Measurements from ENCODE around the gene PLAAT5.
"Not testable (repeated sequence)": the region's sequence is repeated elsewhere in the genome, so short reads cannot be mapped to it uniquely, and the experiment has no call there.

Gene PLAAT5

GRCh38 chr11:63490551-63491239 lies at the start of gene PLAAT5:
TSS of gene PLAAT5 (minus strand) at chr11:63491167. CDS start at chr11:63491034, 133 bp downstream.
- H3K27ac ChIP-seq (ENCODE audit: low read depth, low read length), result no peak within 1 kb of the TSS

GRCh38 chr11:63537293-63538101 lies 46.5 kb upstream of the PLAAT5 start:
- H3K27ac ChIP-seq (ENCODE audit: low read depth, low read length), result no peak overlapping the region
- no peaks in the 10 kb centered on the region for H3K9me3 ChIP-seq (ENCODE audit: control insufficient read depth, insufficient read depth, low read length)
- no peak overlapping the region for H3K9ac ChIP-seq (ENCODE audit: low read depth, low read length)
- H3K27me3 ChIP-seq (ENCODE audit: control insufficient read depth, insufficient read depth, low read length), result no peaks in the 10 kb centered on the region
- H3K4me1 ChIP-seq (ENCODE audit: control insufficient read depth, insufficient read depth, low read length), result peaks cover 14% of the 10 kb centered on the region
- no peaks in the 10 kb centered on the region for H3K36me3 ChIP-seq (ENCODE audit: control insufficient read depth, insufficient read depth, low read length)
- H3K4me3 ChIP-seq (ENCODE audit: low read depth, low read length), result no peak overlapping the region

More at GRCh38 chr11:63490551-63491239, at the start of gene PLAAT5:
- H3K9ac ChIP-seq (ENCODE audit: low read depth, low read length), result peak within 1 kb of the TSS; percentile 70
- peak within 1 kb of the TSS; percentile 67 for H3K4me3 ChIP-seq (ENCODE audit: low read depth, low read length)
- H3K4me1 ChIP-seq (ENCODE audit: control insufficient read depth, insufficient read depth, low read length), result peaks cover 32% of the 10 kb centered on the region
- H3K9me3 ChIP-seq (ENCODE audit: control insufficient read depth, insufficient read depth, low read length), result peaks cover 17% of the 10 kb centered on the region
- peaks cover 4% of the 10 kb centered on the region; the same call in 1 of the 2 replicates for H3K27me3 ChIP-seq (ENCODE audit: control insufficient read depth, insufficient read depth, low read length)
- no peaks in the 10 kb centered on the region for H3K36me3 ChIP-seq (ENCODE audit: control insufficient read depth, insufficient read depth, low read length)

GRCh38 chr11:63536669-63537292 lies 45.8 kb upstream of the PLAAT5 start, which contains the start of gene PLAAT4:
TSS of gene PLAAT4 (plus strand) at chr11:63536808. CDS start at chr11:63536869, 61 bp downstream.
- H3K27me3 ChIP-seq (ENCODE audit: control insufficient read depth, insufficient read depth, low read length), result no peaks in the 10 kb centered on the region
- no peak within 1 kb of the TSS for H3K9ac ChIP-seq (ENCODE audit: low read depth, low read length)
- H3K4me1 ChIP-seq (ENCODE audit: control insufficient read depth, insufficient read depth, low read length), result peaks cover 21% of the 10 kb centered on the region
- H3K27ac ChIP-seq (ENCODE audit: low read depth, low read length), result no peak within 1 kb of the TSS
- H3K9me3 ChIP-seq (ENCODE audit: control insufficient read depth, insufficient read depth, low read length), result no peaks in the 10 kb centered on the region
- no peaks in the 10 kb centered on the region for H3K36me3 ChIP-seq (ENCODE audit: control insufficient read depth, insufficient read depth, low read length)
- no peak within 1 kb of the TSS for H3K4me3 ChIP-seq (ENCODE audit: low read depth, low read length)

GRCh38 chr11:63535734-63536133 lies 44.8 kb upstream of the PLAAT5 start:
- Histone ChIP-seq H3K4me1 (ENCODE audit: control insufficient read depth, insufficient read depth, low read length) (peaks cover 29% of the 10 kb centered on the region), H3K9ac (ENCODE audit: low read depth, low read length) (no peak overlapping the region), H3K27ac (ENCODE audit: low read depth, low read length) (no peak overlapping the region), H3K36me3 (ENCODE audit: control insufficient read depth, insufficient read depth, low read length) (no peaks in the 10 kb centered on the region), H3K27me3 (ENCODE audit: control insufficient read depth, insufficient read depth, low read length) (no peaks in the 10 kb centered on the region), H3K4me3 (ENCODE audit: low read depth, low read length) (no peak overlapping the region), H3K9me3 (ENCODE audit: control insufficient read depth, insufficient read depth, low read length) (no peaks in the 10 kb centered on the region)

- no peak overlapping the region for H3K27ac ChIP-seq (ENCODE audit: low read depth, low read length)
- H3K4me1 ChIP-seq (ENCODE audit: control insufficient read depth, insufficient read depth, low read length), result peaks cover 32% of the 10 kb centered on the region
- H3K9ac ChIP-seq (ENCODE audit: low read depth, low read length), result no peak overlapping the region
- no peaks in the 10 kb centered on the region for H3K36me3 ChIP-seq (ENCODE audit: control insufficient read depth, insufficient read depth, low read length)
- H3K27me3 ChIP-seq (ENCODE audit: control insufficient read depth, insufficient read depth, low read length), result no peaks in the 10 kb centered on the region
- no peak overlapping the region for H3K4me3 ChIP-seq (ENCODE audit: low read depth, low read length)
- H3K9me3 ChIP-seq (ENCODE audit: control insufficient read depth, insufficient read depth, low read length), result no peaks in the 10 kb centered on the region
These were observed 44.0 kb upstream of the PLAAT5 start for GRCh38 chr11:63534895-63535461.

GRCh38 chr11:63534076-63534475 lies 43.1 kb upstream of the PLAAT5 start:
- H3K4me1 ChIP-seq (ENCODE audit: control insufficient read depth, insufficient read depth, low read length), result peaks cover 40% of the 10 kb centered on the region
- no peaks in the 10 kb centered on the region for H3K27me3 ChIP-seq (ENCODE audit: control insufficient read depth, insufficient read depth, low read length)
- H3K36me3 ChIP-seq (ENCODE audit: control insufficient read depth, insufficient read depth, low read length), result no peaks in the 10 kb centered on the region
- no peak overlapping the region for H3K9ac ChIP-seq (ENCODE audit: low read depth, low read length)
- no peaks in the 10 kb centered on the region for H3K9me3 ChIP-seq (ENCODE audit: control insufficient read depth, insufficient read depth, low read length)
- H3K27ac ChIP-seq (ENCODE audit: low read depth, low read length), result no peak overlapping the region
- no peak overlapping the region for H3K4me3 ChIP-seq (ENCODE audit: low read depth, low read length)

- no peaks in the 10 kb centered on the region for H3K27me3 ChIP-seq (ENCODE audit: control insufficient read depth, insufficient read depth, low read length)
- H3K36me3 ChIP-seq (ENCODE audit: control insufficient read depth, insufficient read depth, low read length), result no peaks in the 10 kb centered on the region
- peak overlapping the region; percentile 26; the same call in 1 of the 2 replicates for H3K4me3 ChIP-seq (ENCODE audit: low read depth, low read length)
- no peak overlapping the region; the same call in none of the 2 replicates for H3K9ac ChIP-seq (ENCODE audit: low read depth, low read length)
- peaks cover 44% of the 10 kb centered on the region for H3K4me1 ChIP-seq (ENCODE audit: control insufficient read depth, insufficient read depth, low read length)
- H3K9me3 ChIP-seq (ENCODE audit: control insufficient read depth, insufficient read depth, low read length), result no peaks in the 10 kb centered on the region
- peak overlapping the region; percentile 87 for H3K27ac ChIP-seq (ENCODE audit: low read depth, low read length)
These were observed 42.0 kb upstream of the PLAAT5 start for GRCh38 chr11:63532799-63533475.

GRCh38 chr11:63532117-63532516 lies 41.1 kb upstream of the PLAAT5 start:
- no peaks in the 10 kb centered on the region for H3K9me3 ChIP-seq (ENCODE audit: control insufficient read depth, insufficient read depth, low read length)
- H3K36me3 ChIP-seq (ENCODE audit: control insufficient read depth, insufficient read depth, low read length), result no peaks in the 10 kb centered on the region
- peak overlapping the region; percentile 62 for H3K9ac ChIP-seq (ENCODE audit: low read depth, low read length)
- peak overlapping the region; percentile 37 for H3K4me3 ChIP-seq (ENCODE audit: low read depth, low read length)
- H3K4me1 ChIP-seq (ENCODE audit: control insufficient read depth, insufficient read depth, low read length), result peaks cover 52% of the 10 kb centered on the region
- H3K27me3 ChIP-seq (ENCODE audit: control insufficient read depth, insufficient read depth, low read length), result no peaks in the 10 kb centered on the region
- peak overlapping the region; percentile 87 for H3K27ac ChIP-seq (ENCODE audit: low read depth, low read length)

- H3K9me3 ChIP-seq (ENCODE audit: control insufficient read depth, insufficient read depth, low read length); H3K27me3 ChIP-seq (ENCODE audit: control insufficient read depth, insufficient read depth, low read length); H3K36me3 ChIP-seq (ENCODE audit: control insufficient read depth, insufficient read depth, low read length): not testable (repeated sequence)
- peaks cover 52% of the 10 kb centered on the region for H3K4me1 ChIP-seq (ENCODE audit: control insufficient read depth, insufficient read depth, low read length)
- H3K9ac ChIP-seq (ENCODE audit: low read depth, low read length), result peak overlapping the region; percentile 62
- peak overlapping the region; percentile 87 for H3K27ac ChIP-seq (ENCODE audit: low read depth, low read length)
- peak overlapping the region; percentile 37 for H3K4me3 ChIP-seq (ENCODE audit: low read depth, low read length)
These were observed 40.3 kb upstream of the PLAAT5 start for GRCh38 chr11:63531074-63531792.

- no peaks in the 10 kb centered on the region for H3K36me3 ChIP-seq (ENCODE audit: control insufficient read depth, insufficient read depth, low read length)
- peak overlapping the region; percentile 94 for H3K27ac ChIP-seq (ENCODE audit: low read depth, low read length)
- H3K9ac ChIP-seq (ENCODE audit: low read depth, low read length), result peak overlapping the region; percentile 88
- H3K27me3 ChIP-seq (ENCODE audit: control insufficient read depth, insufficient read depth, low read length), result no peaks in the 10 kb centered on the region
- H3K9me3 ChIP-seq (ENCODE audit: control insufficient read depth, insufficient read depth, low read length), result no peaks in the 10 kb centered on the region
- peaks cover 52% of the 10 kb centered on the region for H3K4me1 ChIP-seq (ENCODE audit: control insufficient read depth, insufficient read depth, low read length)
- peak overlapping the region; percentile 31 for H3K4me3 ChIP-seq (ENCODE audit: low read depth, low read length)
These were observed 39.1 kb upstream of the PLAAT5 start for GRCh38 chr11:63530021-63530420.

Data from HUES48 (cell line).